ENCODE data around the gene FGF13. TPM values are rescaled to one million over a fixed set of nuclear protein-coding genes. Genes with fewer than 3 reads are reported as not detected.

FGF13 gene
- total RNA-seq, 1 experiment from 2014 or later: not detected

GRCh38 chrX:138664016-138664415, 47.5 kb downstream of the FGF13 start:
- no peak for DNase-seq (ENCODE audit: low spot score)

- no peak for DNase-seq (ENCODE audit: low spot score)
These were observed 60.0 kb downstream of the FGF13 start for GRCh38 chrX:138651494-138651893.

- no peak for DNase-seq (ENCODE audit: low spot score)
These were observed 62.9 kb downstream of the FGF13 start for GRCh38 chrX:138648568-138648967.

GRCh38 chrX:138638996-138639395, 72.5 kb downstream of the FGF13 start:
- no peak for DNase-seq (ENCODE audit: low spot score)

Small RNA genes lying within 50 kb of the gene (small RNA-seq; reads per million reads assigned to genes)
- gene AL031386.1: not detected
- not detected for gene MIR504

All from HT-29 (cell line).